GM19035 (cell line): ENCODE data around the gene CBX4.

Experiments used
- ATAC-seq: cut with Tn5 transposase; IDR thresholded peaks from one replicate; pipeline ENCODE4 v1.9.1; 2021; ENCODE audit not compliant: unreplicated experiment

CBX4 gene

GRCh38 chr17:79839356-79840268 is at the start of gene CBX4:
CBX4 (minus strand) TSS chr17:79839440; CDS start chr17:79839251, 189 bp downstream.
- peak; percentile 68 for ATAC-seq

- no peak for ATAC-seq
These were observed 48.8 kb upstream of the CBX4 start for GRCh38 chr17:79888009-79888540.

GRCh38 chr17:79887451-79887991 is 48.3 kb upstream of the CBX4 start:
- ATAC-seq, result no peak

GRCh38 chr17:79883202-79883601 is 44.0 kb upstream of the CBX4 start:
- no peak for ATAC-seq

- ATAC-seq, result no peak
These were observed 39.2 kb upstream of the CBX4 start for GRCh38 chr17:79878329-79878947.

- no peak for ATAC-seq
These were observed 37.8 kb upstream of the CBX4 start for GRCh38 chr17:79877041-79877440.

- ATAC-seq, result no peak
These were observed 36.3 kb upstream of the CBX4 start for GRCh38 chr17:79875511-79875910.

GRCh38 chr17:79874329-79874981 is 35.2 kb upstream of the CBX4 start:
- ATAC-seq, result no peak

- ATAC-seq, result no peak
These were observed 34.3 kb upstream of the CBX4 start for GRCh38 chr17:79873583-79873982.

- no peak for ATAC-seq
These were observed 33.5 kb upstream of the CBX4 start for GRCh38 chr17:79872762-79873161.

- no peak for ATAC-seq
These were observed 31.9 kb upstream of the CBX4 start for GRCh38 chr17:79871131-79871530.

- ATAC-seq, result no peak
These were observed 31.3 kb upstream of the CBX4 start for GRCh38 chr17:79870540-79870939.

GRCh38 chr17:79866791-79867518 is 27.7 kb upstream of the CBX4 start:
- ATAC-seq, result no peak

- no peak for ATAC-seq
These were observed 26.3 kb upstream of the CBX4 start for GRCh38 chr17:79865351-79866210.

GRCh38 chr17:79864617-79865250 is 25.5 kb upstream of the CBX4 start:
- ATAC-seq, result no peak

- no peak for ATAC-seq
These were observed 24.9 kb upstream of the CBX4 start for GRCh38 chr17:79864147-79864546.

- no peak for ATAC-seq
These were observed 23.7 kb upstream of the CBX4 start for GRCh38 chr17:79862771-79863440.

GRCh38 chr17:79862238-79862637 is 23.0 kb upstream of the CBX4 start:
- no peak for ATAC-seq
